Heart right ventricle (tissue), 16 donors: ENCODE results near the gene PC. TPM values are rescaled to one million over a fixed set of nuclear protein-coding genes. Genes with fewer than 3 reads are reported as not detected.

ENCODE experiments used
- ATAC-seq, 8 donors: fragments of 200-7000 bp; cut with Tn5 transposase; one replicate each; pipeline ENCODE4 v1.9.1; 2020; ENCODE audit warnings: mild to moderate bottlenecking in 8 of 8, moderate library complexity in 8 of 8, moderate number of reproducible peaks in 1 of 8
- DNase-seq, 2 donors: peaks; one replicate each; pipeline ENCODE4 v3.0.0-alpha.2; 2020
- H3K27ac ChIP-seq, 10 donors: fragments of 200-600 bp; sonication (generic) in 2 of 10; one replicate each; pipeline versions ENCODE4 v1.5.0 to v1.8.0; 2020 to 2022; ENCODE audit warnings: mild to moderate bottlenecking in 3 of 10
- H3K27me3 ChIP-seq, 7 donors: fragments of 200-600 bp; one replicate each; pipeline ENCODE4 v1.8.0; 2021 to 2022; ENCODE audit warnings: mild to moderate bottlenecking in 2 of 7
- H3K36me3 ChIP-seq, 9 donors: fragments of 200-600 bp; sonication (generic) in 1 of 9; one replicate each; pipeline versions ENCODE4 v1.5.0 to v1.8.0; 2020 to 2022; ENCODE audit warnings: mild to moderate bottlenecking in 2 of 9
- H3K4me1 ChIP-seq, 9 donors: fragments of 200-600 bp; sonication (generic) in 1 of 9; one replicate each; pipeline versions ENCODE4 v1.5.0 to v1.8.0; 2020 to 2022; ENCODE audit warnings: mild to moderate bottlenecking in 4 of 9
- H3K4me3 ChIP-seq, 10 donors: fragments of 200-600 bp; sonication (generic) in 2 of 10; one replicate each; pipeline versions ENCODE4 v1.5.0 to v1.8.0; 2020 to 2022; ENCODE audit warnings: mild to moderate bottlenecking in 7 of 10, moderate library complexity in 2 of 10
- H3K9me3 ChIP-seq, 11 donors: fragments of 200-600 bp in 10 of 11; sonication (generic) in 2 of 11; one replicate each; pipeline versions ENCODE4 v1.5.0 to v1.8.0; 2013 to 2022; ENCODE audit warnings: mild to moderate bottlenecking in 2 of 11, control low read depth in 1 of 11, moderate library complexity in 1 of 11
- WGBS, 2 donors: extraction: QIAGEN DNeasy Blood & Tissue Kit; methylation state at CpG; one replicate each; pipeline ENCODE4 v1.1.7; 2013; ENCODE audit warnings: inconsistent platforms in 1 of 2; 5-methylcytosine and 5-hydroxymethylcytosine counted together
- intact Hi-C, 10 donors: fragments of 100-400 bp; cut with DNase I; formaldehyde crosslinking; loops; one replicate each; pipeline versions ENCODE4 v1.11.1 to v1.14.2; 2022
- long read RNA-seq, 3 donors: library from polyadenylated mRNA; unstranded; transcript quantifications; one replicate each; pipeline ENCODE4 v2.0.0, GENCODE V29; 2020 to 2021
- polyA plus RNA-seq, 2 donors: library from polyadenylated mRNA; stranded (reverse); fragments of 200-250 nt; gene quantifications; one replicate each; pipeline ENCODE4 v1.2.3, GENCODE V29; 2013
- total RNA-seq, 10 donors: library from RNA; stranded (reverse); fragmentation: NEBNext Ultra II Directional in 3 of 10; extraction: Animal tissue kit (Norgen Biotek cat#: 25700) in 3 of 10; gene quantifications; one replicate each; pipeline versions ENCODE4 v1.2.1 to v1.2.4, GENCODE V29; 2021 to 2023
- TF ChIP-seq, protein P1 (sequence below), 9 donors: fragments of 200-600 bp; sonication (generic) in 2 of 9; IDR thresholded peaks; one replicate each; pipeline versions ENCODE4 v1.5.0 to v1.8.0; 2021 to 2022; ENCODE audit warnings: antibody characterized with exemption in 9 of 9, mild to moderate bottlenecking in 5 of 9, moderate library complexity in 1 of 9
- donor health status: Arrhythmogenic right ventricular cardiomyopathy.
- donor health status: ischemic (EF 13 %, LVEDD 7.1; RV severe dilation, severe dysfunction).
- donor health status: healthy with polysubstance abuse.
- donor health status: DM: no; HTN: yes; CAD: no.
- donor health status: DM: no; HTN: no; CAD: no.
- donor health status: ischemic (EF 25% LVEDD 6.9; RV normal size, moderate dysfunction).
- donor health status: ischemic (EF 25% LVEDD 5.7; RV mildly dilated, moderate dysfunction).
- donor health status: healthy.
- donor health status: DM: yes; HTN: yes; CAD: no.
- donor health status: Ischemic cardiomyopathy.
- donor health status: ischemic (EF 35%, LVEDD 5.7; RV mildly dilated, moderate dysfunction).
- donor health status: nonischemic (EF 11% LVEDD 7.7; RV severe dilation, severe dysfunction).
- donor health status: DM: yes; HTN: yes; CAD: no.
- donor health status: PGD.
- donor health status: ischemic (EF 29% LVEDD 5.4; RV normal size, mild dysfunction).
- donor health status: nonischemic (EF 23%, LVEDD 6.1; RV moderate dilation, normal function).

The PC gene, protein sequence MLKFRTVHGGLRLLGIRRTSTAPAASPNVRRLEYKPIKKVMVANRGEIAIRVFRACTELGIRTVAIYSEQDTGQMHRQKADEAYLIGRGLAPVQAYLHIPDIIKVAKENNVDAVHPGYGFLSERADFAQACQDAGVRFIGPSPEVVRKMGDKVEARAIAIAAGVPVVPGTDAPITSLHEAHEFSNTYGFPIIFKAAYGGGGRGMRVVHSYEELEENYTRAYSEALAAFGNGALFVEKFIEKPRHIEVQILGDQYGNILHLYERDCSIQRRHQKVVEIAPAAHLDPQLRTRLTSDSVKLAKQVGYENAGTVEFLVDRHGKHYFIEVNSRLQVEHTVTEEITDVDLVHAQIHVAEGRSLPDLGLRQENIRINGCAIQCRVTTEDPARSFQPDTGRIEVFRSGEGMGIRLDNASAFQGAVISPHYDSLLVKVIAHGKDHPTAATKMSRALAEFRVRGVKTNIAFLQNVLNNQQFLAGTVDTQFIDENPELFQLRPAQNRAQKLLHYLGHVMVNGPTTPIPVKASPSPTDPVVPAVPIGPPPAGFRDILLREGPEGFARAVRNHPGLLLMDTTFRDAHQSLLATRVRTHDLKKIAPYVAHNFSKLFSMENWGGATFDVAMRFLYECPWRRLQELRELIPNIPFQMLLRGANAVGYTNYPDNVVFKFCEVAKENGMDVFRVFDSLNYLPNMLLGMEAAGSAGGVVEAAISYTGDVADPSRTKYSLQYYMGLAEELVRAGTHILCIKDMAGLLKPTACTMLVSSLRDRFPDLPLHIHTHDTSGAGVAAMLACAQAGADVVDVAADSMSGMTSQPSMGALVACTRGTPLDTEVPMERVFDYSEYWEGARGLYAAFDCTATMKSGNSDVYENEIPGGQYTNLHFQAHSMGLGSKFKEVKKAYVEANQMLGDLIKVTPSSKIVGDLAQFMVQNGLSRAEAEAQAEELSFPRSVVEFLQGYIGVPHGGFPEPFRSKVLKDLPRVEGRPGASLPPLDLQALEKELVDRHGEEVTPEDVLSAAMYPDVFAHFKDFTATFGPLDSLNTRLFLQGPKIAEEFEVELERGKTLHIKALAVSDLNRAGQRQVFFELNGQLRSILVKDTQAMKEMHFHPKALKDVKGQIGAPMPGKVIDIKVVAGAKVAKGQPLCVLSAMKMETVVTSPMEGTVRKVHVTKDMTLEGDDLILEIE
- total RNA-seq: 10 to 100 TPM in 7 of 10 donors, 1 to 10 TPM in 3; 6.8 to 18.5 (median 11.0) TPM
- 10 to 100 TPM; 13.2 to 26.0 TPM for polyA plus RNA-seq
- long read RNA-seq, donor 1, full-length matches to known transcripts: 3 of 12 reads
- long read RNA-seq, donor 1, partial matches to known transcripts: 6 of 12 reads
- long read RNA-seq, donor 1, other reads (novel, unspliced or antisense): 3 of 12 reads
- long read RNA-seq, donor 2, full-length matches to known transcripts: 8 of 18 reads
- long read RNA-seq, donor 2, partial matches to known transcripts: 6 of 18 reads
- long read RNA-seq, donor 2, other reads (novel, unspliced or antisense): 4 of 18 reads
- long read RNA-seq, donor 3, full-length matches to known transcripts: 4 of 9 reads
- long read RNA-seq, donor 3, partial matches to known transcripts: 4 of 9 reads
- long read RNA-seq, donor 3, other reads (novel, unspliced or antisense): 1 of 9 reads

DNA sequence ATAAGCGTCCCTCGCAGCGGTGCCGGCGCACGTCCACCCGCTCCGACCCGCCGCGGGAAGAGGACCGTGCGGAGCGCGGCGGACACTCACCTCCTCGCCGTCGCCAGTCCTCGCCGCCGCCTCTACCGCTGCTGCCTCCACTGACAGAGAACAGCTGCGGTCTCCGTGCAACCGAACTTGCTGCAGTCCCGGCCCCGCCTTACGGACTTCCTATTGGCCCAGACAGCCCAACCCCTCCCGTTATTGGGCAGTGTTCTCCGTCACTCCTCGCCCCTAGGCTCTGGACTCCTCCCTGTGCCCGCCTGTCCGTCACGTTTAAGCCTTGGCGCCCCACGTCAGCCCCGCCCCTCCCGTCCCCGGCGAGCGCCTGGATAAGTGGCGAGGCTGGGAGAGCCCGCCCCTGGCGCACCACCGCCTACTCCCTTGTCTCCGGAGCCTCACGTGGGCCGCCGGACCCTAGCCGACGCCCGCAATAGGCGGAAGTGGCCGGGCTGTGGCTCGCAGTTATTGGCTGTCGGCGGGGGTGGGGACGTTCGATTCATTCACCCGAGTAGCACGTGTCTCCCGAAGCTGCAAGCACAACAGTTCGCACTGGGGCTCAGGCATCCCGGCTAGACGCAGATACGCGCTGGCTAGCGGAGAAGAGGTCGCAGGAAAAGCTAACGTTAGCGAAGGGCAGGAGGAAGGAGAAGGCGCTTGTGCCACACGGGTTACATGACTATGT lies at the start of gene PC:
Gene PC, minus strand, starts transcription at position 152 of the 724 bp plus-strand sequence. CDS start 86,224 bp downstream, outside the sequence.
- Histone ChIP-seq H3K27me3 (no peaks in the 10 kb centered on the region), H3K36me3 (no peaks in the 10 kb centered on the region), H3K4me1 (peaks cover 0 to 31% (median 13%) of the 10 kb centered on the region in 9 donors), H3K4me3 (peak within 1 kb of the TSS; percentile 9 to 87 (median 64)), H3K9me3 (no peaks in the 10 kb centered on the region), H3K27ac (peak within 1 kb of the TSS in 9 of 10 donors; percentile 68 to 90 (median 77))
- TF ChIP-seq, protein P1, sequence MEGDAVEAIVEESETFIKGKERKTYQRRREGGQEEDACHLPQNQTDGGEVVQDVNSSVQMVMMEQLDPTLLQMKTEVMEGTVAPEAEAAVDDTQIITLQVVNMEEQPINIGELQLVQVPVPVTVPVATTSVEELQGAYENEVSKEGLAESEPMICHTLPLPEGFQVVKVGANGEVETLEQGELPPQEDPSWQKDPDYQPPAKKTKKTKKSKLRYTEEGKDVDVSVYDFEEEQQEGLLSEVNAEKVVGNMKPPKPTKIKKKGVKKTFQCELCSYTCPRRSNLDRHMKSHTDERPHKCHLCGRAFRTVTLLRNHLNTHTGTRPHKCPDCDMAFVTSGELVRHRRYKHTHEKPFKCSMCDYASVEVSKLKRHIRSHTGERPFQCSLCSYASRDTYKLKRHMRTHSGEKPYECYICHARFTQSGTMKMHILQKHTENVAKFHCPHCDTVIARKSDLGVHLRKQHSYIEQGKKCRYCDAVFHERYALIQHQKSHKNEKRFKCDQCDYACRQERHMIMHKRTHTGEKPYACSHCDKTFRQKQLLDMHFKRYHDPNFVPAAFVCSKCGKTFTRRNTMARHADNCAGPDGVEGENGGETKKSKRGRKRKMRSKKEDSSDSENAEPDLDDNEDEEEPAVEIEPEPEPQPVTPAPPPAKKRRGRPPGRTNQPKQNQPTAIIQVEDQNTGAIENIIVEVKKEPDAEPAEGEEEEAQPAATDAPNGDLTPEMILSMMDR (IDR thresholded peaks at IDR 0.05): no peak
- intact Hi-C loops: loop anchor here in 2 of 10 donors (2.0 to 5.0 kb wide), 2 partner anchors 101 to 102 kb away; partner anchors contain the start of gene LRFN4 (in 2 of the 2)
- DNase-seq (peak; percentile 99 to 100), ATAC-seq (peak; percentile 98 to 100 (median 99))
- 0 to 1% methylated on average over 72 to 74 of the region's 74 CpGs for WGBS, 2 donors

DNA sequence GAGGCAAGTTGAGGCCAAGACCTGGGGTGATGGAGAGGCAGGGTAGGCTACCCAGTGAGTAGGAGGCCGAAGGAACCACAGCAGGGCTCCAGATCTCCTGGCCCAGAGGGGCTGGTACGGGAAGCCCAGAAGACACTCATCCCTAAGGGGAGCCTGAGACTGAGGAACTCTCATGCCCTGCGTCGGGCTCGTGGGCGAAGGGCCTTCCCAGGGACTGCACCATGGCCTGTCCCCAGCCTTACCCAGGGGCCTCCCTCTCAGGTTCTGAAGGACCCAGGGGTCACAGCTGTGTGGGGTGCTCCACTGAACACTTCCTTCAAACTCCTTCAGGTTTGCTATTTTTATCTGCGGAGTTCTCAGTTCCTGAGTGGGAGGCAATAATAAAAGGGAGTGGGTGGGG lies 48.9 kb upstream of the PC start:
- DNase-seq: no peak
- WGBS, 2 donors: 88 to 94% methylated on average over 7 of the region's 7 CpGs
- intact Hi-C loops: no loop called here

More for the DNA sequence above, 48.9 kb upstream of the PC start:
- ATAC-seq: peak in 1 of 8 donors; percentile 26
- TF ChIP-seq, protein P1 (IDR thresholded peaks at IDR 0.05): no peak
- Histone ChIP-seq H3K27me3 (no peaks in the 10 kb centered on the region), H3K4me1 (no peaks in the 10 kb centered on the region), H3K4me3 (no peak overlapping the region), H3K9me3 (no peaks in the 10 kb centered on the region), H3K27ac (no peak overlapping the region), H3K36me3 (no peaks in the 10 kb centered on the region)
